ENCODE measurements around the gene AGO4.

AGO4 gene

DNA sequence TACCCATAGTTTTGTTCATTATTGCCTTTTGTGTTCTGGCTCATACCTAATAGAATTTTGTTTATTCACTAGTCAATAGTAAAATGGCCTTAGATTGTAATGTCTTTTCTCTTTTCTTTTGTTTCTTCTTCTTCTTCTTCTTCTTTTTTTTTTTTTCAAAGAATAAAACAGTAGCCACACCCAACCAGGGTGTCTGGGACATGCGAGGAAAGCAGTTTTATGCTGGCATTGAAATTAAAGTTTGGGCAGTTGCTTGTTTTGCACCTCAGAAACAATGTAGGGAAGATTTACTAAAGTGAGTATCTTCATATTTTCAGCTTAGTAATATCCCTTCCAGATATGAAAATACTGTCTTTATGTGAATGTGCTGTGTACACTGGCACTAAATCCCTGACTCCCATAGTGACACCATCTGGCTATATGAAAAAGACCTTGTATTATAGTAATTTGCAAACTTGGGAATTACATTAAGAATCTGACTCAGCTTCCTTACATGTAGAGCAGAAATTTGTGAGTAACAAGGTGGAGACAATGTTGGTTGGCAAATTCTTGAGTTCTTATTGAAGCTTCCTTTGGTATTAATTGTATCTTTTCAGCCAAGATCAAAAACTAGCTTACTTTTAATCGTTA lies 24.6 kb downstream of the AGO4 start:
- DNase-seq (ENCODE audit: low read depth) = no peak
- TF ChIP-seq, protein P1, sequence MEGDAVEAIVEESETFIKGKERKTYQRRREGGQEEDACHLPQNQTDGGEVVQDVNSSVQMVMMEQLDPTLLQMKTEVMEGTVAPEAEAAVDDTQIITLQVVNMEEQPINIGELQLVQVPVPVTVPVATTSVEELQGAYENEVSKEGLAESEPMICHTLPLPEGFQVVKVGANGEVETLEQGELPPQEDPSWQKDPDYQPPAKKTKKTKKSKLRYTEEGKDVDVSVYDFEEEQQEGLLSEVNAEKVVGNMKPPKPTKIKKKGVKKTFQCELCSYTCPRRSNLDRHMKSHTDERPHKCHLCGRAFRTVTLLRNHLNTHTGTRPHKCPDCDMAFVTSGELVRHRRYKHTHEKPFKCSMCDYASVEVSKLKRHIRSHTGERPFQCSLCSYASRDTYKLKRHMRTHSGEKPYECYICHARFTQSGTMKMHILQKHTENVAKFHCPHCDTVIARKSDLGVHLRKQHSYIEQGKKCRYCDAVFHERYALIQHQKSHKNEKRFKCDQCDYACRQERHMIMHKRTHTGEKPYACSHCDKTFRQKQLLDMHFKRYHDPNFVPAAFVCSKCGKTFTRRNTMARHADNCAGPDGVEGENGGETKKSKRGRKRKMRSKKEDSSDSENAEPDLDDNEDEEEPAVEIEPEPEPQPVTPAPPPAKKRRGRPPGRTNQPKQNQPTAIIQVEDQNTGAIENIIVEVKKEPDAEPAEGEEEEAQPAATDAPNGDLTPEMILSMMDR (IDR thresholded peaks at IDR 0.05; ENCODE audit: low read depth, low read length, missing control alignments) = no peak
- H3K4me3 ChIP-seq (ENCODE audit: low read depth, low read length) = no peak overlapping the region

DNA sequence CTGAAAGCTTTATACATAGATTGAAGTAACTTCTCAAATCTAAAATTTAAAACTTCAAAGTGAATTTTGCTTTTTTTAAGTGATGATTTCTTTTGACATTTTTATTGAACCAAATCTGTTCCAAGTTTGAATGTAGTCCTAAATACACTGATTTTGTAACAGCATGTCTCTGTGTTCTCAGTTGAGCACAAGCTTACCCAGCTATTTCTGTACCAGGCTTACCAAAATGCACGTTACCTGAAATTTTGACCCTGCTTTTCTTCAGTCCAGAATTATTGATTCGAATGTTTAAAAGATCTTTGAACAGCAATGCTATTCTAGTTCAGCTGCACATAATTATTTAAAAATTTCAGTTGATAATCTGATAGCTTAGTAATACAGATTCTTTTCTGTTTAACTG lies 25.6 kb downstream of the AGO4 start:
- TF ChIP-seq, protein P1 (IDR thresholded peaks at IDR 0.05; ENCODE audit: low read depth, low read length, missing control alignments) = no peak
- H3K4me3 ChIP-seq (ENCODE audit: low read depth, low read length) = no peak overlapping the region
- DNase-seq (ENCODE audit: low read depth) = no peak

DNA sequence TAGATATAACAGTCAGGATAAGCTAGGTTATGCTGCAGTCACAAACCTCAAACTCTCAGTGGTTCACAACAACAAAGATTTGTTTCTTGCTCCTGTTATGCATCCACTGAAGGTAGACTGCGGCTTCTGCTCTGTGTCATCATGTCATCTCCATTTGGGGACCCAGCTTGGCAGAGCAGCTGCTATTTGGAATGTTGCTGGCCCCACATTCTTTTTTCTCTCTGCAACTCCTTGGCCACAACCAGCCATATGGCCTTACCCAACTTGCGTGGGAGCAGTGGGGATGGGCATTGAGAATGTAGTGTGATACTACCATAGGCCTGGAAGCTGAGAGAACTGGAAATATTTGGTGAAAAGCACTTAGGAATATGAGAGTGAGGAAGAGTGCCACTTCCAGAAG lies 26.4 kb downstream of the AGO4 start:
- H3K4me3 ChIP-seq (ENCODE audit: low read depth, low read length) = no peak overlapping the region
- DNase-seq (ENCODE audit: low read depth) = no peak
- TF ChIP-seq, protein P1 (IDR thresholded peaks at IDR 0.05; ENCODE audit: low read depth, low read length, missing control alignments) = no peak

DNA sequence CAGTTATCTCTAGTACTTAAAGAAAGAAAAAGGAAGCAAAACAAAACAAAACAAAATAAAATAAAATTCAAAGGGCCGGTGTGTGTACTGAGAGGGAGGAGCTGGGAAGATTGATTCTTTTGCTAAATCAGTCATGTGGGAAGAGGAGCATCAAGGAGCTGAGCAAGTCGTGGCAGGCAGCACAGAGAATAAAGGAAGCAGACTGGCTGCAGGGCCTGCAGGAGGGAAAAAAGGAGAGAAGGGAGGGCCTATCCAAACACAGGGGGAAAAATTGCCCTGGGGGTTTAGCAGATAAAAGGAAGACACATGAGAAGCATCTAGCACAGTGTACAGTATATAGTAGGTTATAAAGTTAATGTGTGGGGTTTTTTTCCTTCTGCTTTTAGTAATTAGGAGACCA lies 27.6 kb downstream of the AGO4 start:
- DNase-seq (ENCODE audit: low read depth) = no peak
- no peak overlapping the region for H3K4me3 ChIP-seq (ENCODE audit: low read depth, low read length)
- TF ChIP-seq, protein P1 (IDR thresholded peaks at IDR 0.05; ENCODE audit: low read depth, low read length, missing control alignments) = no peak

DNA sequence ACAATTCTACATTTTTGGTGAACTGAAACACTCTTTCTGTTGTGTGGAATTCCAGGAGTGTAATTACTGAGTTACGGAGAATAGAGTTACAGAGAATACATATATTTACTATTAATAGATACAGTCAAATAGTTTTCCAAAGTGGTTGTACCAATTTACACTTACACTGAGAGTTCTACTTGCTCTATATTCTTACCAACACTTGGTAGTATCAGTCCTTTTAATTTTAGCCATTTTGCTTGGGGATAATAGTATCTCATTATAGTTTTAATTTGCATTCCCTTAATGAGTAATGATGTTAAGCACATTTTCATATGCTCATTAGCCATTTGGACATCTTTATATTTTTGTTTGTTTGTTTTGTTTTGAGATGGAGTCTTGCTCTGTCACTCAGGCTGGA lies 28.9 kb downstream of the AGO4 start:
- H3K4me3 ChIP-seq (ENCODE audit: low read depth, low read length) = no peak overlapping the region
- no peak for DNase-seq (ENCODE audit: low read depth)
- TF ChIP-seq, protein P1 (IDR thresholded peaks at IDR 0.05; ENCODE audit: low read depth, low read length, missing control alignments) = no peak

DNA sequence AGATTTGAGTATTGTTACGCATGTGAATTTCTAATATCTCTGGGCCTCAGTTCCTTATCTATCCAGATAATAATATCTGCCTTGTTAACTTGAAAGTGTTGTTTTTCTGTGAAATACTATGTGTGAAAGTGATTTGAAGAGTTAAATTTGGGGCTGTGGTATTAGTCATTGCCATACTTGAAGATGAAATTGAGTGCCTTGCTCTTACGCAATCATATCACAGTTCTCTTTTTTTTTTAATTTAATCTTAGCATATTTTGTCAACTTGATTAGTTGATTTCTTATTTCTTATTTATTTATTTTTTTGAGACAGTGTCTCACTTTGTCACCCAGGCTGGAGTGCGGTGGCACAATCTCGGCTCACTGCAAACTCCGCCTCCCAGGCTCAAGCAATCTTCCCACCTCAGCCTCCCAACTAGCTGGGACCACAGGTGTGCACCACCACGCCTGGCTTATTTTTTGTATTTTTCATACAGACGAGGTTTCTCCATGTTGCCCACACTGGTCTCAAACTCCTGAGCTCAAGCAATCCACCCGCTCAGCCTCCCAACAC lies 31.0 kb downstream of the AGO4 start:
- TF ChIP-seq, protein P1 (IDR thresholded peaks at IDR 0.05; ENCODE audit: low read depth, low read length, missing control alignments) = no peak
- no peak overlapping the region for H3K4me3 ChIP-seq (ENCODE audit: low read depth, low read length)
- DNase-seq (ENCODE audit: low read depth) = no peak

DNA sequence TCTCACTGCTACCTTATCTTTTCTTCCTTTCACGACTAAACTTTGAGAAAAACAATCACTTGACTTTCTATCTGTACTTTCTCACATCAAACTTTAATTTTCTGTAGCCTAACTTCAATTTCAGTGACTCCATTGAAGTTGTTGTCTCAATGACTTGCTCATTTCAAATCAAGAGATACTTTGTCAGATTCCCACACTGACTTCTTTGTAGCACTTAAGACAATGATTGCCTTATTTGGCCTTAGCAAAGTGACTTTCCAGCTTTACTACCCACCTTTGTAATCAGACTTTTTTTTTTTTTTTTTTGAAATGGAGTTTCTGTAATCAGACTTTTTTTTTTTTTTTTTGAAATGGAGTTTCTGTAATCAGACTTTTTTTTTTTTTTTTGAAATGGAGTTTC lies 37.0 kb downstream of the AGO4 start:
- H3K4me3 ChIP-seq (ENCODE audit: low read depth, low read length) = no peak overlapping the region
- no peak for DNase-seq (ENCODE audit: low read depth)
- TF ChIP-seq, protein P1 (IDR thresholded peaks at IDR 0.05; ENCODE audit: low read depth, low read length, missing control alignments) = no peak
